A673 (cell line): ENCODE results near the gene RGS16. TPM values are rescaled to one million over a fixed set of nuclear protein-coding genes. Genes with fewer than 3 reads are reported as not detected.

Source experiments
- BruUV-seq: library from RNA; stranded (reverse); fragments of 400-500 nt; replicated peaks from 2 replicates; lab custom pipeline; 2021; lab: Mats Ljungman, UMichigan
- CTCF ChIA-PET: fragments of 300-600 bp; sonication (Branson Sonifier 250); formaldehyde crosslinking; loops from one replicate; lab custom pipeline; 2022; ENCODE audit warnings: antibody characterized with exemption; lab: Charles Lee
- POLR2A ChIA-PET: fragments of 300-600 bp; sonication (Branson Sonifier 250); formaldehyde crosslinking; loops from one replicate; lab custom pipeline; 2022; ENCODE audit warnings: antibody characterized with exemption; ENCODE audit not compliant: low non-redundant PET; lab: Charles Lee
- DNase-seq: peaks from one replicate; pipeline ENCODE4 v3.0.0-alpha.2; 2015; ENCODE audit warnings: low spot score
- H3K27ac ChIP-seq: fragments of 200-600 bp; sonication (generic); 2 replicates; pipeline ENCODE4 v1.5.1; 2016; ENCODE audit warnings: mixed run types, low read depth, mild to moderate bottlenecking, mixed read lengths, antibody characterized with exemption, low read length; ENCODE audit not compliant: poor library complexity, severe bottlenecking
- H3K27me3 ChIP-seq: fragments of 200-600 bp; sonication (generic); replicated peaks from 2 replicates; pipeline ENCODE4 v1.6.1; 2017; ENCODE audit warnings: mixed run types, low read depth, mild to moderate bottlenecking, mixed read lengths, antibody characterized with exemption, low read length; ENCODE audit not compliant: insufficient read depth, poor library complexity
- H3K36me3 ChIP-seq: fragments of 200-600 bp; sonication (generic); 2 replicates; pipeline ENCODE4 v1.6.1; 2016; ENCODE audit warnings: mixed run types, mild to moderate bottlenecking, mixed read lengths, antibody characterized with exemption, low read length; ENCODE audit not compliant: insufficient read depth, poor library complexity, severe bottlenecking
- H3K4me1 ChIP-seq: fragments of 200-600 bp; sonication (generic); 2 replicates; pipeline ENCODE4 v1.6.1; 2017; ENCODE audit warnings: mixed run types, mild to moderate bottlenecking, mixed read lengths, antibody characterized with exemption, low read length; ENCODE audit not compliant: insufficient read depth, poor library complexity, severe bottlenecking
- H3K4me3 ChIP-seq: fragments of 200-600 bp; sonication (generic); 2 replicates; pipeline ENCODE4 v1.5.1; 2016; ENCODE audit warnings: low read depth, mixed run types, mild to moderate bottlenecking, mixed read lengths, low read length; ENCODE audit not compliant: poor library complexity, severe bottlenecking
- H3K9me3 ChIP-seq: fragments of 200-600 bp; sonication (generic); 2 replicates; pipeline ENCODE4 v1.6.1; 2016; ENCODE audit warnings: mixed run types, low read depth, mild to moderate bottlenecking, mixed read lengths, antibody characterized with exemption, low read length; ENCODE audit not compliant: poor library complexity, severe bottlenecking
- CTCF ChIP-seq: fragments of 300-800, 200-600 bp; sonication (generic); conservative IDR thresholded peaks from 2 replicates; pipeline ENCODE4 v1.5.1; 2017; ENCODE audit warnings: low read depth, mild to moderate bottlenecking, antibody characterized with exemption, low read length, moderate library complexity, mixed read lengths
- EZH2 ChIP-seq: fragments of 200-600 bp; sonication (generic); IDR thresholded peaks from 2 replicates; pipeline ENCODE4 v1.6.1; 2017; ENCODE audit warnings: borderline replicate concordance, low read depth, mild to moderate bottlenecking, mixed read lengths, antibody characterized with exemption, low read length; ENCODE audit not compliant: poor library complexity, severe bottlenecking
- intact Hi-C: fragments of 100-400 bp; cut with micrococcal nuclease; formaldehyde crosslinking; loops from one replicate; pipeline ENCODE4 v1.10.0; 2022; ENCODE audit not compliant: unreplicated experiment
- total RNA-seq: library from RNA; stranded (reverse); gene quantifications from 2 replicates; pipeline ENCODE4 v1.2.3, GENCODE V29; 2021

The RGS16 gene
- total RNA-seq, 1 experiment from 2014 or later, result 22.1 TPM

- Histone ChIP-seq H3K27ac (no peak overlapping the region), H3K27me3 (no peaks in the 10 kb centered on the region), H3K4me1 (peaks cover 15% of the 10 kb centered on the region), H3K9me3 (no peaks in the 10 kb centered on the region), H3K36me3 (no peaks in the 10 kb centered on the region), H3K4me3 (no peak overlapping the region)
- intact Hi-C loops, result no loop called here
- DNase-seq, result no peak
- ChIA-PET POLR2A (no interaction called here), CTCF (no interaction called here)
- TF ChIP-seq CTCF, result no peak
- TF ChIP-seq EZH2, result no peak
- no TSS peak for BruUV-seq
Observed at GRCh38 chr1:182631053-182631677, 27.0 kb upstream of the RGS16 start.

GRCh38 chr1:182630586-182630985, 26.4 kb upstream of the RGS16 start:
- no peaks in the 10 kb centered on the region for H3K36me3 ChIP-seq
- no peak overlapping the region for H3K27ac ChIP-seq
- no peak for DNase-seq
- CTCF ChIA-PET, result no interaction called here
- no peaks in the 10 kb centered on the region for H3K27me3 ChIP-seq
- peaks cover 15% of the 10 kb centered on the region for H3K4me1 ChIP-seq
- no peak overlapping the region for H3K4me3 ChIP-seq
- POLR2A ChIA-PET, result no interaction called here
- H3K9me3 ChIP-seq, result no peaks in the 10 kb centered on the region
- intact Hi-C loops, result no loop called here
- BruUV-seq, result no TSS peak
- TF ChIP-seq EZH2 (no peak), CTCF (no peak)

- Histone ChIP-seq H3K9me3 (no peaks in the 10 kb centered on the region), H3K27me3 (no peaks in the 10 kb centered on the region), H3K27ac (no peak overlapping the region), H3K4me3 (no peak overlapping the region), H3K36me3 (no peaks in the 10 kb centered on the region), H3K4me1 (peaks cover 25% of the 10 kb centered on the region)
- no TSS peak for BruUV-seq
- no peak for DNase-seq
- ChIA-PET CTCF (no interaction called here), POLR2A (interaction anchor here (2.3 kb wide), 1 partner anchor 13 kb away, joined by 10 read pairs; no protein-coding TSS in a partner anchor)
- TF ChIP-seq CTCF (no peak), EZH2 (no peak)
- intact Hi-C loops, result no loop called here
Observed at GRCh38 chr1:182629499-182630096, 25.4 kb upstream of the RGS16 start.
